ENCODE results near the gene ERBB4. TPM values are rescaled to one million over a fixed set of nuclear protein-coding genes. Genes with fewer than 3 reads are reported as not detected.
A peak's percentile ranks its signal among the peaks of the same experiment; 100 is the strongest.

Gene ERBB4
- total RNA-seq, 1 donor from 2014 or later = 2.2 TPM

GRCh38 chr2:212528106-212528856, 10.3 kb downstream of the ERBB4 start:
- DNase-seq (ENCODE audit: low read depth) = no peak
- peak; percentile 45 for TF ChIP-seq CTCF (conservative IDR thresholded peaks at IDR 0.05; ENCODE audit: low read depth, low read length)

GRCh38 chr2:212526059-212526458, 12.5 kb downstream of the ERBB4 start:
- TF ChIP-seq CTCF (conservative IDR thresholded peaks at IDR 0.05; ENCODE audit: low read depth, low read length) = no peak
- H3K4me3 ChIP-seq (ENCODE audit: low read depth, low read length) = no peak overlapping the region
- DNase-seq (ENCODE audit: low read depth) = no peak

More at GRCh38 chr2:212528106-212528856, 10.3 kb downstream of the ERBB4 start:
- no peak overlapping the region for H3K4me3 ChIP-seq (ENCODE audit: low read depth, low read length)

- no peak for TF ChIP-seq CTCF (conservative IDR thresholded peaks at IDR 0.05; ENCODE audit: low read depth, low read length)
- H3K4me3 ChIP-seq (ENCODE audit: low read depth, low read length) = no peak overlapping the region
- no peak for DNase-seq (ENCODE audit: low read depth)
These were observed 14.8 kb downstream of the ERBB4 start for GRCh38 chr2:212523756-212524155.

GRCh38 chr2:212520340-212520739, 18.3 kb downstream of the ERBB4 start:
- H3K4me3 ChIP-seq (ENCODE audit: low read depth, low read length) = no peak overlapping the region
- TF ChIP-seq CTCF (conservative IDR thresholded peaks at IDR 0.05; ENCODE audit: low read depth, low read length) = peak; percentile 68
- DNase-seq (ENCODE audit: low read depth) = no peak

- no peak overlapping the region for H3K4me3 ChIP-seq (ENCODE audit: low read depth, low read length)
- TF ChIP-seq CTCF (conservative IDR thresholded peaks at IDR 0.05; ENCODE audit: low read depth, low read length) = peak; percentile 32
- DNase-seq (ENCODE audit: low read depth) = no peak
These were observed 20.9 kb downstream of the ERBB4 start for GRCh38 chr2:212517693-212518092.

- no peak overlapping the region for H3K4me3 ChIP-seq (ENCODE audit: low read depth, low read length)
- DNase-seq (ENCODE audit: low read depth) = no peak
- no peak for TF ChIP-seq CTCF (conservative IDR thresholded peaks at IDR 0.05; ENCODE audit: low read depth, low read length)
These were observed 33.0 kb downstream of the ERBB4 start for GRCh38 chr2:212505586-212505985.

- TF ChIP-seq CTCF (conservative IDR thresholded peaks at IDR 0.05; ENCODE audit: low read depth, low read length) = no peak
- DNase-seq (ENCODE audit: low read depth) = peak; percentile 18
- no peak overlapping the region for H3K4me3 ChIP-seq (ENCODE audit: low read depth, low read length)
These were observed 43.6 kb downstream of the ERBB4 start for GRCh38 chr2:212495046-212495445.
